ENCODE data around the gene OR6J1. TPM values are rescaled to one million over a fixed set of nuclear protein-coding genes. Genes with fewer than 3 reads are reported as not detected.

The OR6J1 gene
- total and polyA plus RNA-seq, 9 of the 15 experiments (the other 6 are each of a cell fraction or from before 2014, with no cell fraction given) = not detected

GRCh38 chr14:22589096-22589839 lies 54.9 kb downstream of the OR6J1 start, which contains the start of gene DAD1 (continued):
- TF ChIP-seq EP400 (IDR thresholded peaks at IDR 0.05) (peak; percentile 57), ZKSCAN8 (CRISPR knock-in tag; IDR thresholded peaks at IDR 0.05) (no peak), ETV5 (CRISPR knock-in tag; IDR thresholded peaks at IDR 0.05; ENCODE audit: low read depth) (peak; percentile 15; the same call in 1 of the 2 replicates), MAFG (tag; conservative IDR thresholded peaks at IDR 0.05) (no peak), SMARCE1 (IDR thresholded peaks at IDR 0.05) (no peak), RAD21 (CRISPR knock-in tag; conservative IDR thresholded peaks at IDR 0.05 in 1 of 2, IDR thresholded peaks at IDR 0.05 in 1 of 2) (0 out of 4 replicates have a peak, but pooled peaks of 1 of the 2 experiments have one; percentile 6), FOXA1 (IDR thresholded peaks at IDR 0.05; ENCODE audit: borderline replicate concordance) (no peak), ZNF197 (CRISPR knock-in tag; IDR thresholded peaks at IDR 0.05; ENCODE audit: low read depth) (no peak), TEAD4 (IDR thresholded peaks at IDR 0.05; ENCODE audit: low read length) (no peak), TEAD4 (CRISPR knock-in tag; IDR thresholded peaks at IDR 0.05; ENCODE audit: borderline replicate concordance) (no peak), CSDE1 (IDR thresholded peaks at IDR 0.05) (peak in 1 of 2 experiments; percentile 79; a peak in 2 of 4 replicates), FOXP1 (CRISPR knock-in tag; IDR thresholded peaks at IDR 0.05) (no peak), NR3C1 (CRISPR knock-in tag; IDR thresholded peaks at IDR 0.05) (no peak), HNRNPLL (IDR thresholded peaks at IDR 0.05; ENCODE audit: low read depth, low read length, poor library complexity, severe bottlenecking) (peak; percentile 84), NCOR1 (IDR thresholded peaks at IDR 0.05) (no peak), POLR2AphosphoS5 (IDR thresholded peaks at IDR 0.05; ENCODE audit: control insufficient read depth, insufficient read depth, low read depth, low read length) (peak; percentile 81; the same call in 1 of the 2 replicates), SMAD2 (IDR thresholded peaks at IDR 0.05; ENCODE audit: low read depth, low read length) (no peak), PTTG1 (tag; IDR thresholded peaks at IDR 0.05; ENCODE audit: low read depth) (no peak), ZBTB33 (CRISPR knock-in tag; IDR thresholded peaks at IDR 0.05) (no peak), PBX2 (CRISPR knock-in tag; IDR thresholded peaks at IDR 0.05; ENCODE audit: low read depth) (no peak), PBX2 (tag; conservative IDR thresholded peaks at IDR 0.05; ENCODE audit: low read depth) (peak; percentile 24; the same call in 1 of the 2 replicates), ARID3B (CRISPR knock-in tag; IDR thresholded peaks at IDR 0.05; ENCODE audit: borderline replicate concordance) (no peak)
